ENCODE results near the gene ARHGAP12.

ARHGAP12 gene

DNA sequence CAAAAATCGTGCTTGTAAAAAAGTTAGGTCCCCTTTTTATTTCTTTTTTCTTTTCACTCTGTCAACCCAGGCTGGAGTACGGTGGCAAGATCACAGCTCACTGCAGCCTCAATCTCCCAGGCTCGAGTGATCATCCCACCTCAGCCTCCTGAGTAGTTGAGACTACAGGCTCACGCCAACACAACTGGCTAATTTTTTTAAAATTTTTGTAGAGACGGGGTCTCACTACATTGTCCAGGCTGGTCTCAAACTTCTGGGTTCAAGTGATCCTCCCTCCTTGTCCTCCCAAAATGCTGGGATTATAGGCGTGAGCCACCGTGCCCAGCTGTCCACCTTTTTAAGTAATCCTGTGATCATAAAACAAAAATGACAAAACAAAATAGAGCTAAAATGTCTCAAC lies 19.4 kb upstream of the ARHGAP12 start:
- DNase-seq, result no peak

GRCh38 chr10:31947144-31947926 lies 18.7 kb upstream of the ARHGAP12 start:
- DNase-seq, result no peak

DNA sequence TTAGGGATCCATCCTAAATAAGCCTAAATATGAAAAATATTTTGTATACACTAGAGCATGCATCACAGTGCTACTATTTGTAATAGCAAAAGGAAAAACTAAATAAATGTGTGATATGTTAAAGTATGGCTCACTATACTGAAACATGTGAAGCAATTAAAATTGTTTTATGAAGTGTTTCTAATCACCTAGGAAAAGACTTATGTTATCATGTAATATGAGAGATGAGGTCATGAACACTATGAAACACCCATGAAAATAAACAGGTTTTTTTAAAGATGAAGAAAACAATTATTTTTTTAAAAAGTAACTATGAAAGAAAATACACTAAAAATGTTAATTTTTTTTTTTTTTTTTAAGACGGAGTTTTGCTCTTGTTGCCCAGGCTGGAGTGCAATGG lies 16.8 kb upstream of the ARHGAP12 start:
- no peak for DNase-seq

- DNase-seq, result no peak
These were observed 15.4 kb upstream of the ARHGAP12 start for GRCh38 chr10:31944071-31944433.

- no peak for DNase-seq
These were observed 14.3 kb upstream of the ARHGAP12 start for GRCh38 chr10:31942892-31943291.

DNA sequence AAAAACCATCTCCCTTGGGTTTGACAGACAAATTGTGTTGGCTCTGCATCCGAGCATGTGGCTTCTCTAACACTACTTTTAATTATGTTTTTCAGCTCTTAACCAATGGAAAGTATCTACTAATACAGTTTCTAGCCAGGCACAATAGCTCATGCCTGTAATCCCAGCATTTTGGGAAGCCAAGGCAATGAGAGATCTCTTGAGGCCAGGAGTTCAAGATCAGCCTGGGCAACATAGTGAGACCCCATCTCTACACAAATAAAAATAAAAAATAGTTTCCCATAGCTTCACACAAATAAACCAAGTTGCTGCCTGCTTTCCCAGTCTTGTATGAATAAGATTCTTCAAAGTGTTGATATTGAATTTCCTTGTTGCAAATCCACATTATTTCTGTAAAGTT lies 13.8 kb upstream of the ARHGAP12 start:
- no peak for DNase-seq

- no peak for DNase-seq
These were observed 12.4 kb upstream of the ARHGAP12 start for GRCh38 chr10:31940839-31941653.

- no peak for DNase-seq
These were observed 11.4 kb upstream of the ARHGAP12 start for GRCh38 chr10:31939797-31940708.

- no peak for DNase-seq
These were observed 8.7 kb upstream of the ARHGAP12 start for GRCh38 chr10:31937371-31937770.

- DNase-seq, result no peak
These were observed 8.3 kb upstream of the ARHGAP12 start for GRCh38 chr10:31936933-31937332.

GRCh38 chr10:31936086-31936485 lies 7.5 kb upstream of the ARHGAP12 start:
- DNase-seq, result no peak

DNA sequence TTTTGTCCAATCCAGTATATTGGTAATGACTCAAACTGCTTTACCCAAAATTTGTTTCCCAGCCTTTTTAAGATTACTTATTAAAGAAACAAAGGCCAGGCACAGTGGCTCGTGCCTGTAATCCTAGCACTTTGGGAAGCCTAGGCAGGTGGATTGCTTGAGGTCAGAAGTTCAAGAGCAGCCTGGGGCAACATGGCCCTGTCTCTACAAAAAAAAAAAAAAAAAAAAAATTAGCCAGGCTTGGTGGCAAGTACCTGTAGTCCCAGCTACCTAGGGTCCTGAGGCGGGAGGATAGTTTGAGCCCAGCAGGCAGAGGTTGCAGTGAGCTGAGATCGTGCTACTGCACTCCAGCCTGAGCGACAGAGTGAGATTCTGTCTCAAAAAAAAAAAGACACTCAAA lies 7.0 kb upstream of the ARHGAP12 start:
- no peak for DNase-seq

GRCh38 chr10:31932838-31933237 lies 4.2 kb upstream of the ARHGAP12 start:
- no peak for DNase-seq

DNA sequence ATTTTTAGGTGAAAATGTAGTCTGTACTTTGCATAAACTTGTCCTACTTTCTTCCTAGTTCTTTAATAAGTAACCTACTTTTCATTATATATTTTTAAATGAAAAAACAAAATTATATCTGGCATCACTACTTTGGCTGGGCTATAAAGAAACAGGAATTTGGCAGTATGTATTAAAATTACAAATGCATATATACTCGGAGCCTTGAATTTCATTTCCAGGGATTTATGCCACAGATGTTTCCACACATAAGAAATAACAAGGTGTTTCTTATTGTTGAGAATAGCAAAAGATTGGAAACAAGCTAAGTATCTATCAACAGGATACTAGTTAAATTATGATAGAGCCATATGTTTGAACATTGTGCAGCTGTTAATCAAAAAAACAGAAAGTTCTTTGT lies 2.2 kb upstream of the ARHGAP12 start:
- DNase-seq, result no peak

GRCh38 chr10:31930023-31930751 lies 1.6 kb upstream of the ARHGAP12 start:
- peak; percentile 63 for DNase-seq

DNA sequence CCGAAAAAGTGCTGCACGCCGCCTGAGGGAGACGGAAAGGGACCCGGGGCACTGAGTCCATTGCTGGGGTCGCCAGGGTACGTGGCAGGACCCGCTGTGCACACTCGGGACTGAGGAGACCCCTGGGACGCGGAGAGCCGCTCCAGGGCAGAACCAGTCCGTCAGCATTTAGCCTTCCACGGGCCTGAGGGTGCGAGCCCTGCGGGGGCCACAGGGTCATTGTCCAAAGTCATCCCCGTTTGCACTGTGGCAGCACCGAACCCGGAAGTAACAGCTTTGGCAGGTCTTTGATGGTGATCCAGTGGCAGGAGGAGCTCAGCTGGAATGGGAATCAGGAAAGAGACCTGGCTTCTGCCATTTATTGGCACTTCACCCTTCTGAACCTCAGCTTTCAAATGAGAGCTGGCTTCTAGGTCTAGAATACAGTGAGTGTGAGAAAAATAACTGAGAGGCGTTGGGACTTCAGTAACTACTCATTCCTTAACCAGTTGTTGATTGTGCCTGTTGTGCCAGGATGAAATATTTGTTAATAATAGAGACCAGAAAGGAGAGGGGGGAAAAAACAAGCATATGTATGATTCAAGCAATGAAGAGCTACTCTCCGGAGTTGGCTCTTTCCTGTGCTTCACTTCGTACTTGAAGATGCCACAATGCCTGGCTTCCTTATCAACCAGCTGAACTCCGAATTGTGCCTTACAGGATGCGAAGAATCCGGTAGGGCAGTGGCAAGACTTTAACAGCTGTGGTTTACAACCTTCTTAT lies 811 bp upstream of the ARHGAP12 start:
- DNase-seq, result no peak

DNA sequence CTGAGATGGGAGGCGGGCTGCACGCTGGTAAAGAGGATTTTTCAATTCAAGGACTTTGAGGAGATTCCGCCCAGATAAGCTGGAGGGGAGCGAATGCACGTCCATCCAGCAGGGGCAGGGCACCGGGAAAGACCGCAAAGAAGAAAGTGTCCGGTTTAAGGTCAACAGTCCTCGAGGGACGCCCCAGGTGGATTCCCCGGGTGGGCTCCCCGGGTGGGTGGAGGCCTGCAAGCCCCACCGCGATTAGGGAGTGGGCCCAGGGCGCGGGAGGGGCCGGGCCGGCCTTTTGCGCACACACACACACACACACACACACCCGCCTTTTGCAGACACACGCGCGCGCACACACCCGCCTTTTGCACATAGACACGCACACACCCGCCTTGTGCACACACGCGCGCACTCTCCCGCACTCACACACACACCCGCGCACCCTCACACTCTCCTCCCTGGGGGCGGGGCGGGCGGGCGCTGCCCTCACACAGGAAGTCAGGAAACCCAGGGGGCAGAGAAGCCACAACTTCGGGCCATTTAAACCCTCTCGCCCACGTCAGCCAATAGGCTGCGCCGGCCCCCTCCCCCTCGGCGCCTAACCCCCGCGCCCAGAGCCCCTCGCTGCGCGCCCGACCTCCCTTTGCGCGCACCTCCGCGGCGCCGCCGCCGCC lies 615 bp downstream of the ARHGAP12 start:
- peak; percentile 60 for DNase-seq

DNA sequence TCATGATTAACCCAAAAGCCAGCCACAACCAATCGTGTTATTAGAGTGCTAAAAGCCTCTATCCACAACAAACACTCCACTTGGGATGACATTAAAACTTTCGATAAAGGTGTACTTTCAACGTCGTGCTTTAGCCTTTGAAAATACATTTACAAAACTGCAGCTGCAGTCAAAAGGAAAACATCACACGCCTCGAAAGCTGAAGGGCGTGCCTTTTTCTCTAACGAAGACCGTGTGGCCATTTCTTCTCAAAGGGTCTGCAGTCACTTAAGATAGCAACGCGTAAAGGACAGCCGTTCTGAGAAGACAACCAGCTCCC lies 1.1 kb downstream of the ARHGAP12 start:
- DNase-seq, result peak; percentile 40

- no peak for DNase-seq
These were observed 1.7 kb downstream of the ARHGAP12 start for GRCh38 chr10:31926765-31927564.

- DNase-seq, result no peak
These were observed 2.5 kb downstream of the ARHGAP12 start for GRCh38 chr10:31926160-31926559.

- DNase-seq, result peak; percentile 33
These were observed 3.8 kb downstream of the ARHGAP12 start for GRCh38 chr10:31924833-31925232.
